Activated CD4-positive, alpha-beta memory T cell treated with anti-CD3 and anti-CD28 coated beads for 36 hours (primary cell): Measurements from ENCODE around the gene SACM1L. TPM values are rescaled to one million over a fixed set of nuclear protein-coding genes. Genes with fewer than 3 reads are reported as not detected.
"Not testable (repeated sequence)": the region's sequence is repeated elsewhere in the genome, so short reads cannot be mapped to it uniquely, and the experiment has no call there.

Experiments
- CTCF ChIA-PET: fragments of 350-600 bp; sonication (Branson Sonifier 250); formaldehyde crosslinking; loops from one replicate; lab custom pipeline; 2021; ENCODE audit warnings: antibody characterized with exemption, inconsistent platforms; lab: Charles Lee
- POLR2A ChIA-PET: fragments of 350-600 bp; sonication (Branson Sonifier 250); formaldehyde crosslinking; loops from one replicate; lab custom pipeline; 2021; ENCODE audit warnings: antibody characterized with exemption; lab: Charles Lee
- DNase-seq: peaks from one replicate; pipeline ENCODE4 v3.0.0-alpha.2; 2020
- H3K27ac Mint-ChIP-seq: one replicate; pipeline ENCODE4 v1.8.0; 2021; ENCODE audit warnings: mixed read lengths
- H3K27me3 Mint-ChIP-seq: one replicate; pipeline ENCODE4 v1.8.0; 2021; ENCODE audit warnings: mixed read lengths
- H3K36me3 Mint-ChIP-seq: one replicate; pipeline ENCODE4 v1.8.0; 2021; ENCODE audit warnings: mixed read lengths
- H3K4me1 Mint-ChIP-seq: one replicate; pipeline ENCODE4 v1.8.0; 2021; ENCODE audit warnings: low read depth, mixed read lengths
- H3K4me3 Mint-ChIP-seq: one replicate; pipeline ENCODE4 v1.8.0; 2021; ENCODE audit warnings: mild to moderate bottlenecking, mixed read lengths
- H3K9me3 Mint-ChIP-seq: one replicate; pipeline ENCODE4 v1.8.0; 2021; ENCODE audit warnings: mixed read lengths
- intact Hi-C: fragments of 100-400 bp; cut with micrococcal nuclease; formaldehyde crosslinking; loops from one replicate; pipeline ENCODE4 v1.15.1; 2023
- total RNA-seq, 2 experiments: library from RNA; stranded (reverse); gene quantifications; one replicate each; pipeline ENCODE4 v1.2.3, GENCODE V29; 2021

The SACM1L gene
- total RNA-seq, 2 experiments from 2014 or later, result 64.3 to 71.2 TPM

- ChIA-PET POLR2A (interaction anchor here (0.6 to 2.6 kb wide), 7 partner anchors 11 to 221 kb away, joined by 3 to 17 read pairs (median 3); no protein-coding TSS in a partner anchor), CTCF (interaction anchor here (0.6 to 4.0 kb wide), 11 partner anchors 10 to 657 kb away, joined by 3 to 32 read pairs (median 3); no protein-coding TSS in a partner anchor)
- Mint-ChIP-seq H3K4me1 (peaks cover 72% of the 10 kb centered on the region), H3K27ac (peak overlapping the region; percentile 85), H3K4me3 (peak overlapping the region; percentile 53), H3K9me3 (peaks cover under 1% of the 10 kb centered on the region), H3K27me3 (peaks cover 1% of the 10 kb centered on the region), H3K36me3 (peaks cover 40% of the 10 kb centered on the region)
- intact Hi-C loops, result loop anchor here (2.0 to 10.0 kb wide), 6 partner anchors 149 to 1359 kb away; partner anchors contain the start of genes LZTFL1 and TCAIM
- peak; percentile 61 for DNase-seq
Measured at GRCh38 chr3:45693941-45694521, 4.8 kb downstream of the SACM1L start.

- peak overlapping the region; percentile 85 for H3K27ac Mint-ChIP-seq
- CTCF ChIA-PET, result interaction anchor here (1.4 to 4.0 kb wide), 2 partner anchors 35 to 234 kb away, joined by 5 to 32 read pairs; no protein-coding TSS in a partner anchor
- H3K9me3 Mint-ChIP-seq, DNase-seq, POLR2A ChIA-PET, H3K27me3 Mint-ChIP-seq: not testable (repeated sequence)
- H3K4me3 Mint-ChIP-seq, result peak overlapping the region; percentile 53
- intact Hi-C loops, result loop anchor here (2.0 to 10.0 kb wide), 4 partner anchors 148 to 1360 kb away; partner anchors contain the start of genes LZTFL1 and TCAIM
- peaks cover 78% of the 10 kb centered on the region for H3K4me1 Mint-ChIP-seq
- peaks cover 43% of the 10 kb centered on the region for H3K36me3 Mint-ChIP-seq
Measured at GRCh38 chr3:45695166-45695565, 6.0 kb downstream of the SACM1L start.

- Mint-ChIP-seq H3K9me3 (no peaks in the 10 kb centered on the region), H3K27me3 (no peaks in the 10 kb centered on the region), H3K4me1 (peaks cover 66% of the 10 kb centered on the region), H3K36me3 (peaks cover 27% of the 10 kb centered on the region), H3K4me3 (no peak overlapping the region), H3K27ac (no peak overlapping the region)
- ChIA-PET CTCF (interaction anchor here (0.7 to 1.0 kb wide), 3 partner anchors 10 to 45 kb away, joined by 3 read pairs; no protein-coding TSS in a partner anchor), POLR2A (no interaction called here)
- intact Hi-C loops, result no loop called here
- DNase-seq, result no peak
Measured at GRCh38 chr3:45700570-45701073, 11.4 kb downstream of the SACM1L start.

- CTCF ChIA-PET, result interaction anchor here (1.0 to 1.8 kb wide), 2 partner anchors 10 to 41 kb away, joined by 3 to 6 read pairs; no protein-coding TSS in a partner anchor
- DNase-seq, result no peak
- H3K27ac Mint-ChIP-seq, result no peak overlapping the region
Measured at GRCh38 chr3:45701172-45701867, 12.1 kb downstream of the SACM1L start.

GRCh38 chr3:45704301-45704943, 15.2 kb downstream of the SACM1L start:
- Mint-ChIP-seq H3K27ac (no peak overlapping the region), H3K36me3 (peaks cover 36% of the 10 kb centered on the region), H3K27me3 (no peaks in the 10 kb centered on the region), H3K9me3 (no peaks in the 10 kb centered on the region), H3K4me1 (peaks cover 51% of the 10 kb centered on the region), H3K4me3 (no peak overlapping the region)
- ChIA-PET CTCF (interaction anchor here (0.6 to 2.7 kb wide), 8 partner anchors 10 to 785 kb away, joined by 3 to 12 read pairs (median 4); partner anchors contain the start of gene SACM1L), POLR2A (interaction anchor here (1.6 to 1.8 kb wide), 2 partner anchors 11 to 15 kb away, joined by 5 to 11 read pairs; partner anchors contain the start of gene SACM1L)
- intact Hi-C loops, result no loop called here
- no peak for DNase-seq

More at GRCh38 chr3:45701172-45701867, 12.1 kb downstream of the SACM1L start:
- H3K4me1 Mint-ChIP-seq, result peaks cover 65% of the 10 kb centered on the region
- POLR2A ChIA-PET, result no interaction called here
- H3K4me3 Mint-ChIP-seq, result no peak overlapping the region
- H3K36me3 Mint-ChIP-seq, result peaks cover 28% of the 10 kb centered on the region
- H3K9me3 Mint-ChIP-seq, result no peaks in the 10 kb centered on the region
- no peaks in the 10 kb centered on the region for H3K27me3 Mint-ChIP-seq
- intact Hi-C loops, result no loop called here

GRCh38 chr3:45705839-45706808, 16.9 kb downstream of the SACM1L start:
- no peak overlapping the region for H3K4me3 Mint-ChIP-seq
- intact Hi-C loops, result no loop called here
- DNase-seq, result no peak
- peaks cover 40% of the 10 kb centered on the region for H3K36me3 Mint-ChIP-seq
- CTCF ChIA-PET, result interaction anchor here (1.5 kb wide), 1 partner anchor 46 kb away, joined by 12 read pairs; no protein-coding TSS in a partner anchor
- POLR2A ChIA-PET, result interaction anchor here (0.7 to 1.8 kb wide), 2 partner anchors 12 kb away, joined by 3 to 11 read pairs; no protein-coding TSS in a partner anchor
- H3K27ac Mint-ChIP-seq, result peak overlapping the region; percentile 56
- no peaks in the 10 kb centered on the region for H3K27me3 Mint-ChIP-seq
- peaks cover 45% of the 10 kb centered on the region for H3K4me1 Mint-ChIP-seq
- no peaks in the 10 kb centered on the region for H3K9me3 Mint-ChIP-seq

- POLR2A ChIA-PET, result no interaction called here
- Mint-ChIP-seq H3K36me3 (peaks cover 48% of the 10 kb centered on the region), H3K4me3 (no peak overlapping the region), H3K27me3 (no peaks in the 10 kb centered on the region), H3K27ac (no peak overlapping the region), H3K4me1 (peaks cover 17% of the 10 kb centered on the region), H3K9me3 (no peaks in the 10 kb centered on the region)
- no peak for DNase-seq
- intact Hi-C loops, result no loop called here
- CTCF ChIA-PET, result no interaction called here
Measured at GRCh38 chr3:45711931-45712330, 22.7 kb downstream of the SACM1L start.

GRCh38 chr3:45712434-45713110, 23.4 kb downstream of the SACM1L start:
- Mint-ChIP-seq H3K4me3 (no peak overlapping the region), H3K27me3 (no peaks in the 10 kb centered on the region), H3K27ac (no peak overlapping the region), H3K9me3 (no peaks in the 10 kb centered on the region), H3K4me1 (peaks cover 19% of the 10 kb centered on the region), H3K36me3 (peaks cover 46% of the 10 kb centered on the region)
- ChIA-PET CTCF (interaction anchor here (2.9 kb wide), 1 partner anchor 53 kb away, joined by 8 read pairs; no protein-coding TSS in a partner anchor), POLR2A (interaction anchor here (0.9 kb wide), 1 partner anchor 19 kb away, joined by 3 read pairs; no protein-coding TSS in a partner anchor)
- no peak for DNase-seq
- intact Hi-C loops, result no loop called here

GRCh38 chr3:45715945-45716344, 26.7 kb downstream of the SACM1L start:
- Mint-ChIP-seq H3K27ac (peak overlapping the region; percentile 16), H3K36me3 (peaks cover 43% of the 10 kb centered on the region), H3K4me3 (no peak overlapping the region), H3K9me3 (no peaks in the 10 kb centered on the region), H3K27me3 (no peaks in the 10 kb centered on the region), H3K4me1 (peaks cover 20% of the 10 kb centered on the region)
- intact Hi-C loops, result no loop called here
- ChIA-PET CTCF (interaction anchor here (1.4 kb wide), 1 partner anchor 13 kb away, joined by 4 read pairs; no protein-coding TSS in a partner anchor), POLR2A (interaction anchor here (1.3 kb wide), 1 partner anchor 22 kb away, joined by 3 read pairs; no protein-coding TSS in a partner anchor)
- DNase-seq, result no peak

GRCh38 chr3:45716790-45717336, 27.7 kb downstream of the SACM1L start:
- no peaks in the 10 kb centered on the region for H3K27me3 Mint-ChIP-seq
- H3K36me3 Mint-ChIP-seq, result peaks cover 37% of the 10 kb centered on the region
- intact Hi-C loops, result no loop called here
- peak overlapping the region; percentile 16 for H3K27ac Mint-ChIP-seq
- no peaks in the 10 kb centered on the region for H3K9me3 Mint-ChIP-seq
- POLR2A ChIA-PET, result interaction anchor here (1.3 kb wide), 1 partner anchor 23 kb away, joined by 3 read pairs; no protein-coding TSS in a partner anchor
- CTCF ChIA-PET, result no interaction called here
- H3K4me3 Mint-ChIP-seq, result no peak overlapping the region
- DNase-seq, result no peak
- peaks cover 18% of the 10 kb centered on the region for H3K4me1 Mint-ChIP-seq
